ENCODE measurements around the gene CCDC9B. TPM values are rescaled to one million over a fixed set of nuclear protein-coding genes. Genes with fewer than 3 reads are reported as not detected.

Gene CCDC9B
- total RNA-seq, 1 donor: 23.9 TPM

GRCh38 chr15:40325188-40325587 is 15.6 kb downstream of the CCDC9B start:
- Histone ChIP-seq H3K27ac (ENCODE audit: low read depth, low read length) (no peak overlapping the region), H3K27me3 (ENCODE audit: insufficient read depth, low read length) (no peaks in the 10 kb centered on the region), H3K9me3 (ENCODE audit: low read depth, low read length) (no peaks in the 10 kb centered on the region), H3K36me3 (ENCODE audit: insufficient read depth, low read length) (peaks cover 22% of the 10 kb centered on the region), H3K4me3 (ENCODE audit: insufficient read depth, low read length) (peak overlapping the region; percentile 82), H2AFZ (ENCODE audit: low read length) (no peak overlapping the region), H3K4me1 (ENCODE audit: insufficient read depth, low read length) (peaks cover 61% of the 10 kb centered on the region), H4K20me1 (ENCODE audit: insufficient read depth, low read length) (peaks cover 8% of the 10 kb centered on the region), H3K79me2 (ENCODE audit: insufficient read depth, low read length) (peaks cover 39% of the 10 kb centered on the region), H3K4me2 (ENCODE audit: insufficient read depth, low read length) (peak overlapping the region; percentile 98)
- no peak for TF ChIP-seq CTCF (IDR thresholded peaks at IDR 0.05; ENCODE audit: extremely low read depth, low read depth, low read length)
- DNase-seq (ENCODE audit: insufficient read length, low spot score, missing footprints): peak; percentile 74

- Histone ChIP-seq H3K27ac (ENCODE audit: low read depth, low read length) (peak overlapping the region; percentile 8), H3K36me3 (ENCODE audit: insufficient read depth, low read length) (peaks cover 22% of the 10 kb centered on the region), H3K9me3 (ENCODE audit: low read depth, low read length) (no peaks in the 10 kb centered on the region), H3K4me2 (ENCODE audit: insufficient read depth, low read length) (peak overlapping the region; percentile 98), H3K79me2 (ENCODE audit: insufficient read depth, low read length) (peaks cover 39% of the 10 kb centered on the region), H2AFZ (ENCODE audit: low read length) (no peak overlapping the region), H3K27me3 (ENCODE audit: insufficient read depth, low read length) (no peaks in the 10 kb centered on the region), H3K4me1 (ENCODE audit: insufficient read depth, low read length) (peaks cover 52% of the 10 kb centered on the region), H4K20me1 (ENCODE audit: insufficient read depth, low read length) (peaks cover 8% of the 10 kb centered on the region), H3K4me3 (ENCODE audit: insufficient read depth, low read length) (peak overlapping the region; percentile 82)
- TF ChIP-seq CTCF (IDR thresholded peaks at IDR 0.05; ENCODE audit: extremely low read depth, low read depth, low read length): no peak
- peak; percentile 94 for DNase-seq (ENCODE audit: insufficient read length, low spot score, missing footprints)
Observed at GRCh38 chr15:40323953-40324937, 16.5 kb downstream of the CCDC9B start.

- H3K4me1 ChIP-seq (ENCODE audit: insufficient read depth, low read length): peaks cover 44% of the 10 kb centered on the region
- DNase-seq (ENCODE audit: insufficient read length, low spot score, missing footprints): peak; percentile 100
- H3K9me3 ChIP-seq (ENCODE audit: low read depth, low read length): no peaks in the 10 kb centered on the region
- H2AFZ ChIP-seq (ENCODE audit: low read length): peak within 1 kb of the TSS; percentile 68
- peak within 1 kb of the TSS; percentile 8 for H3K27ac ChIP-seq (ENCODE audit: low read depth, low read length)
- H4K20me1 ChIP-seq (ENCODE audit: insufficient read depth, low read length): peaks cover 8% of the 10 kb centered on the region
- H3K27me3 ChIP-seq (ENCODE audit: insufficient read depth, low read length): no peaks in the 10 kb centered on the region
- peaks cover 16% of the 10 kb centered on the region for H3K36me3 ChIP-seq (ENCODE audit: insufficient read depth, low read length)
- TF ChIP-seq CTCF (IDR thresholded peaks at IDR 0.05; ENCODE audit: extremely low read depth, low read depth, low read length): peak; percentile 41
- peaks cover 36% of the 10 kb centered on the region for H3K79me2 ChIP-seq (ENCODE audit: insufficient read depth, low read length)
- peak within 1 kb of the TSS; percentile 82 for H3K4me3 ChIP-seq (ENCODE audit: insufficient read depth, low read length)
- peak within 1 kb of the TSS; percentile 98 for H3K4me2 ChIP-seq (ENCODE audit: insufficient read depth, low read length)
Observed at GRCh38 chr15:40323239-40323952, 17.3 kb downstream of the CCDC9B start, which contains the start of gene INAFM2. INAFM2 (plus strand) TSS chr15:40323692; CDS start chr15:40324056, 364 bp downstream.

All from osteoblast (primary cell).